GM23338 (cell line): Measurements from ENCODE around the gene ATXN7L1. TPM values are rescaled to one million over a fixed set of nuclear protein-coding genes. Genes with fewer than 3 reads are reported as not detected.

Source experiments
- CREB1 ChIP-seq: fragments of 250-450 bp; sonication (Bioruptor Pico); IDR thresholded peaks from 2 replicates; pipeline ENCODE4 v1.5.0; 2020; ENCODE audit warnings: low read depth, mild to moderate bottlenecking, moderate library complexity
- EZH2phosphoT487 ChIP-seq: fragments of 200-600 bp; sonication (generic); IDR thresholded peaks from one replicate; pipeline ENCODE4 v1.8.1; 2018; ENCODE audit warnings: antibody characterized with exemption; ENCODE audit not compliant: unreplicated experiment
- JUNB ChIP-seq: IDR thresholded peaks from one replicate; pipeline ENCODE4 v1.6.1; 2016; ENCODE audit warnings: antibody characterized with exemption; ENCODE audit not compliant: unreplicated experiment
- NANOG ChIP-seq: IDR thresholded peaks from 2 replicates; pipeline ENCODE4 v1.6.1; 2016; ENCODE audit warnings: antibody characterized with exemption, borderline replicate concordance
- POLR2AphosphoS5 ChIP-seq: IDR thresholded peaks from 2 replicates; pipeline ENCODE4 v1.6.1; 2016; ENCODE audit warnings: antibody characterized with exemption, low read depth
- ZNF114 ChIP-seq: fragments of 250-450 bp; sonication (Bioruptor Pico); IDR thresholded peaks from 2 replicates; pipeline ENCODE4 v1.5.0; 2020; ENCODE audit warnings: mild to moderate bottlenecking, moderate library complexity
- ZNF331 ChIP-seq: fragments of 250-450 bp; sonication (Bioruptor Pico); IDR thresholded peaks from 2 replicates; pipeline ENCODE4 v1.5.0; 2020; ENCODE audit warnings: low read depth, mild to moderate bottlenecking, moderate library complexity
- polyA plus RNA-seq: library from polyadenylated mRNA; unstranded; fragments of >200 nt; fragmentation: Nextera tagmentation; extraction: Ambion mirVana; gene quantifications from 2 replicates; pipeline ENCODE4 v1.2.1, GENCODE V29; 2016
- total RNA-seq: library from RNA; depleted of rRNA; stranded (reverse); fragments of >200 nt; shearing (Covaris generic); gene quantifications from 2 replicates; pipeline ENCODE4 v1.2.3, GENCODE V29; 2014
- TF ChIP-seq, protein P1 (sequence below): fragments of 250-450 bp; sonication (Bioruptor Pico); IDR thresholded peaks from 2 replicates; pipeline ENCODE4 v1.5.0; 2020; ENCODE audit warnings: mild to moderate bottlenecking, moderate library complexity
- TF ChIP-seq, protein P2 (sequence below): IDR thresholded peaks from 2 replicates; pipeline ENCODE4 v1.6.1; 2016; ENCODE audit warnings: antibody characterized with exemption
- TF ChIP-seq, protein P3 (sequence below), 2 experiments: fragments of 200-600 bp in 1 of 2; sonication (generic) in 1 of 2; conservative IDR thresholded peaks; 2 replicates each; pipeline versions ENCODE4 v1.5.1 to v1.6.1; 2016 to 2017; ENCODE audit warnings: antibody characterized with exemption in 2 of 2, low read depth in 2 of 2, mild to moderate bottlenecking in 2 of 2, moderate library complexity in 1 of 2

ATXN7L1 gene
- total and polyA plus RNA-seq, 2 experiments from 2014 or later, result 22.8 to 29.8 TPM

DNA sequence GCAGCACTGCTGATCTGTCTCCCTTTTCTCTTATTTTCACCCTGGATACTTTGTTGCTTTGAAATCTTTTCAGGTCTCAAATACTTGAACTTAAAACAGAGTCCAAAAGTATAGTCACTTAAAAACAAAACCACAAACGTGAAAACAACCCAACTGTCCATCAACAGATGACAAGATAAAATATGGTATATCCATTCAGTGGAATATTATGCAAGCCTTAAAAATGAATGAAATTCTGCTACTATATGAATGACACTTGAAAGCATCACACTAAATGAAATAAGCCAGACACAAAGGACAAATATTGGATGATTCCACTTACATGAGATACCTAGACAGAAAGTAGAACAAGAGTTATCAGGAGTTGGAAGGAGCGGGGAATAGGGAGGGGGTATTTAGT, 250.4 kb downstream of the ATXN7L1 start (continued):
- TF ChIP-seq, protein P1, sequence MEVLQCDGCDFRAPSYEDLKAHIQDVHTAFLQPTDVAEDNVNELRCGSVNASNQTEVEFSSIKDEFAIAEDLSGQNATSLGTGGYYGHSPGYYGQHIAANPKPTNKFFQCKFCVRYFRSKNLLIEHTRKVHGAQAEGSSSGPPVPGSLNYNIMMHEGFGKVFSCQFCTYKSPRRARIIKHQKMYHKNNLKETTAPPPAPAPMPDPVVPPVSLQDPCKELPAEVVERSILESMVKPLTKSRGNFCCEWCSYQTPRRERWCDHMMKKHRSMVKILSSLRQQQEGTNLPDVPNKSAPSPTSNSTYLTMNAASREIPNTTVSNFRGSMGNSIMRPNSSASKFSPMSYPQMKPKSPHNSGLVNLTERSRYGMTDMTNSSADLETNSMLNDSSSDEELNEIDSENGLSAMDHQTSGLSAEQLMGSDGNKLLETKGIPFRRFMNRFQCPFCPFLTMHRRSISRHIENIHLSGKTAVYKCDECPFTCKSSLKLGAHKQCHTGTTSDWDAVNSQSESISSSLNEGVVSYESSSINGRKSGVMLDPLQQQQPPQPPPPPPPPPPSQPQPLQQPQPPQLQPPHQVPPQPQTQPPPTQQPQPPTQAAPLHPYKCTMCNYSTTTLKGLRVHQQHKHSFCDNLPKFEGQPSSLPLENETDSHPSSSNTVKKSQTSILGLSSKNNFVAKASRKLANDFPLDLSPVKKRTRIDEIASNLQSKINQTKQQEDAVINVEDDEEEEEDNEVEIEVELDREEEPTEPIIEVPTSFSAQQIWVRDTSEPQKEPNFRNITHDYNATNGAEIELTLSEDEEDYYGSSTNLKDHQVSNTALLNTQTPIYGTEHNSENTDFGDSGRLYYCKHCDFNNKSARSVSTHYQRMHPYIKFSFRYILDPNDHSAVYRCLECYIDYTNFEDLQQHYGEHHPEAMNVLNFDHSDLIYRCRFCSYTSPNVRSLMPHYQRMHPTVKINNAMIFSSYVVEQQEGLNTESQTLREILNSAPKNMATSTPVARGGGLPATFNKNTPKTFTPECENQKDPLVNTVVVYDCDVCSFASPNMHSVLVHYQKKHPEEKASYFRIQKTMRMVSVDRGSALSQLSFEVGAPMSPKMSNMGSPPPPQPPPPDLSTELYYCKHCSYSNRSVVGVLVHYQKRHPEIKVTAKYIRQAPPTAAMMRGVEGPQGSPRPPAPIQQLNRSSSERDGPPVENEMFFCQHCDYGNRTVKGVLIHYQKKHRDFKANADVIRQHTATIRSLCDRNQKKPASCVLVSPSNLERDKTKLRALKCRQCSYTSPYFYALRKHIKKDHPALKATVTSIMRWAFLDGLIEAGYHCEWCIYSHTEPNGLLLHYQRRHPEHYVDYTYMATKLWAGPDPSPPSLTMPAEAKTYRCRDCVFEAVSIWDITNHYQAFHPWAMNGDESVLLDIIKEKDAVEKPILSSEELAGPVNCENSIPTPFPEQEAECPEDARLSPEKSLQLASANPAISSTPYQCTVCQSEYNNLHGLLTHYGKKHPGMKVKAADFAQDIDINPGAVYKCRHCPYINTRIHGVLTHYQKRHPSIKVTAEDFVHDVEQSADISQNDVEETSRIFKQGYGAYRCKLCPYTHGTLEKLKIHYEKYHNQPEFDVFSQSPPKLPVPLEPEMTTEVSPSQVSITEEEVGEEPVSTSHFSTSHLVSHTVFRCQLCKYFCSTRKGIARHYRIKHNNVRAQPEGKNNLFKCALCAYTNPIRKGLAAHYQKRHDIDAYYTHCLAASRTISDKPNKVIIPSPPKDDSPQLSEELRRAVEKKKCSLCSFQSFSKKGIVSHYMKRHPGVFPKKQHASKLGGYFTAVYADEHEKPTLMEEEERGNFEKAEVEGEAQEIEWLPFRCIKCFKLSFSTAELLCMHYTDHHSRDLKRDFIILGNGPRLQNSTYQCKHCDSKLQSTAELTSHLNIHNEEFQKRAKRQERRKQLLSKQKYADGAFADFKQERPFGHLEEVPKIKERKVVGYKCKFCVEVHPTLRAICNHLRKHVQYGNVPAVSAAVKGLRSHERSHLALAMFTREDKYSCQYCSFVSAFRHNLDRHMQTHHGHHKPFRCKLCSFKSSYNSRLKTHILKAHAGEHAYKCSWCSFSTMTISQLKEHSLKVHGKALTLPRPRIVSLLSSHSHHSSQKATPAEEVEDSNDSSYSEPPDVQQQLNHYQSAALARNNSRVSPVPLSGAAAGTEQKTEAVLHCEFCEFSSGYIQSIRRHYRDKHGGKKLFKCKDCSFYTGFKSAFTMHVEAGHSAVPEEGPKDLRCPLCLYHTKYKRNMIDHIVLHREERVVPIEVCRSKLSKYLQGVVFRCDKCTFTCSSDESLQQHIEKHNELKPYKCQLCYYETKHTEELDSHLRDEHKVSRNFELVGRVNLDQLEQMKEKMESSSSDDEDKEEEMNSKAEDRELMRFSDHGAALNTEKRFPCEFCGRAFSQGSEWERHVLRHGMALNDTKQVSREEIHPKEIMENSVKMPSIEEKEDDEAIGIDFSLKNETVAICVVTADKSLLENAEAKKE (CRISPR knock-in tag), result no peak
- TF ChIP-seq CREB1 (CRISPR knock-in tag) (no peak), JUNB (no peak), EZH2phosphoT487 (no peak), NANOG (no peak), ZNF331 (CRISPR knock-in tag) (no peak), POLR2AphosphoS5 (no peak), ZNF114 (CRISPR knock-in tag) (no peak)
- TF ChIP-seq, protein P2, sequence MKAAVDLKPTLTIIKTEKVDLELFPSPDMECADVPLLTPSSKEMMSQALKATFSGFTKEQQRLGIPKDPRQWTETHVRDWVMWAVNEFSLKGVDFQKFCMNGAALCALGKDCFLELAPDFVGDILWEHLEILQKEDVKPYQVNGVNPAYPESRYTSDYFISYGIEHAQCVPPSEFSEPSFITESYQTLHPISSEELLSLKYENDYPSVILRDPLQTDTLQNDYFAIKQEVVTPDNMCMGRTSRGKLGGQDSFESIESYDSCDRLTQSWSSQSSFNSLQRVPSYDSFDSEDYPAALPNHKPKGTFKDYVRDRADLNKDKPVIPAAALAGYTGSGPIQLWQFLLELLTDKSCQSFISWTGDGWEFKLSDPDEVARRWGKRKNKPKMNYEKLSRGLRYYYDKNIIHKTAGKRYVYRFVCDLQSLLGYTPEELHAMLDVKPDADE, result no peak
- TF ChIP-seq, protein P3, sequence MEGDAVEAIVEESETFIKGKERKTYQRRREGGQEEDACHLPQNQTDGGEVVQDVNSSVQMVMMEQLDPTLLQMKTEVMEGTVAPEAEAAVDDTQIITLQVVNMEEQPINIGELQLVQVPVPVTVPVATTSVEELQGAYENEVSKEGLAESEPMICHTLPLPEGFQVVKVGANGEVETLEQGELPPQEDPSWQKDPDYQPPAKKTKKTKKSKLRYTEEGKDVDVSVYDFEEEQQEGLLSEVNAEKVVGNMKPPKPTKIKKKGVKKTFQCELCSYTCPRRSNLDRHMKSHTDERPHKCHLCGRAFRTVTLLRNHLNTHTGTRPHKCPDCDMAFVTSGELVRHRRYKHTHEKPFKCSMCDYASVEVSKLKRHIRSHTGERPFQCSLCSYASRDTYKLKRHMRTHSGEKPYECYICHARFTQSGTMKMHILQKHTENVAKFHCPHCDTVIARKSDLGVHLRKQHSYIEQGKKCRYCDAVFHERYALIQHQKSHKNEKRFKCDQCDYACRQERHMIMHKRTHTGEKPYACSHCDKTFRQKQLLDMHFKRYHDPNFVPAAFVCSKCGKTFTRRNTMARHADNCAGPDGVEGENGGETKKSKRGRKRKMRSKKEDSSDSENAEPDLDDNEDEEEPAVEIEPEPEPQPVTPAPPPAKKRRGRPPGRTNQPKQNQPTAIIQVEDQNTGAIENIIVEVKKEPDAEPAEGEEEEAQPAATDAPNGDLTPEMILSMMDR (conservative IDR thresholded peaks at IDR 0.05; ENCODE audit: low read depth in 2 of 2), result no peak
